B cell (primary cell): Measurements from ENCODE around the gene AUP1. TPM values are rescaled to one million over a fixed set of nuclear protein-coding genes. Genes with fewer than 3 reads are reported as not detected.

Experiments
- ATAC-seq: fragments of 200-7000 bp; cut with Tn5 transposase; one replicate; pipeline ENCODE4 v1.10.0; 2021; ENCODE audit warnings: low read depth, mild to moderate bottlenecking, moderate number of reproducible peaks, moderate library complexity
- CTCF ChIA-PET: fragments of 350-600 bp; sonication (Branson Sonifier 250); formaldehyde crosslinking; loops from one replicate; lab custom pipeline; 2021; ENCODE audit warnings: antibody characterized with exemption, inconsistent platforms; lab: Charles Lee
- POLR2A ChIA-PET: fragments of 350-600 bp; sonication (Branson Sonifier 250); formaldehyde crosslinking; loops from one replicate; lab custom pipeline; 2021; ENCODE audit warnings: antibody characterized with exemption; lab: Charles Lee
- DNase-seq: peaks from one replicate; pipeline ENCODE4 v3.0.0; 2013
- H2AFZ ChIP-seq: 2 replicates; pipeline ENCODE4 v1.6.1; 2012; ENCODE audit warnings: mild to moderate bottlenecking, low read depth, low read length; ENCODE audit not compliant: insufficient read depth, poor library complexity, severe bottlenecking
- H3K27ac ChIP-seq, 2 donors: 1 replicate in 1 of 2; 2 replicates in 1 of 2; pipeline ENCODE4 v1.5.1; 2012 to 2013; ENCODE audit warnings: low read length in 2 of 2, mild to moderate bottlenecking in 2 of 2, moderate library complexity in 1 of 2
- H3K27me3 ChIP-seq, 4 experiments: fragments of 200-600 bp in 1 of 4; sonication (generic) in 1 of 4; replicated peaks in 1 of 4; 1 replicate in 2 of 4; 2 replicates in 2 of 4; pipeline versions ENCODE4 v1.6.1 to v1.7.0; 2013 to 2016; ENCODE audit warnings: low read length in 3 of 4, mild to moderate bottlenecking in 2 of 4, mixed read lengths in 1 of 4, moderate library complexity in 1 of 4; ENCODE audit not compliant: insufficient read depth in 4 of 4, control insufficient read depth in 3 of 4; ENCODE audit errors: control extremely low read depth in 1 of 4
- H3K36me3 ChIP-seq, 2 experiments: replicated peaks in 1 of 2; 1 replicate in 1 of 2; 2 replicates in 1 of 2; pipeline versions ENCODE4 v1.6.1 to v1.7.1; 2013; ENCODE audit warnings: low read length in 1 of 2; ENCODE audit not compliant: insufficient read depth in 2 of 2, control insufficient read depth in 1 of 2; ENCODE audit errors: control extremely low read depth in 1 of 2, extremely low read depth in 1 of 2
- H3K4me1 ChIP-seq, 2 donors: fragments of 200-600 bp in 1 of 2; sonication (generic) in 1 of 2; 1 replicate in 1 of 2; 2 replicates in 1 of 2; pipeline versions ENCODE4 v1.5.1 to v1.6.1; 2013 to 2017; ENCODE audit warnings: low read length in 2 of 2; ENCODE audit not compliant: control insufficient read depth in 2 of 2, insufficient read depth in 2 of 2
- H3K4me2 ChIP-seq: replicated peaks from 2 replicates; pipeline ENCODE3; 2012; ENCODE audit warnings: mild to moderate bottlenecking, low read depth, low read length; ENCODE audit not compliant: poor library complexity, severe bottlenecking
- H3K4me3 ChIP-seq, 5 experiments: fragments of 200-600 bp in 1 of 5; sonication (generic) in 1 of 5; 1 replicate in 3 of 5; 2 replicates in 2 of 5; pipeline versions ENCODE4 v1.5.1 to v1.7.0; 2011 to 2016; ENCODE audit warnings: low read length in 4 of 5, mild to moderate bottlenecking in 4 of 5, low read depth in 2 of 5, control low read depth in 1 of 5, moderate library complexity in 1 of 5; ENCODE audit not compliant: insufficient read depth in 1 of 5; ENCODE audit errors: control extremely low read depth in 1 of 5, extremely low read depth in 1 of 5
- H3K79me2 ChIP-seq: fragments of 200-600 bp; sonication (generic); one replicate; pipeline ENCODE4 v1.6.0; 2016; ENCODE audit warnings: low read length; ENCODE audit not compliant: control insufficient read depth, insufficient read depth
- H3K9ac ChIP-seq: fragments of 200-600 bp; sonication (generic); 2 replicates; pipeline ENCODE4 v1.6.1; 2017; ENCODE audit warnings: mild to moderate bottlenecking, low read length, moderate library complexity
- H3K9me3 ChIP-seq, 3 donors: one replicate each; pipeline versions ENCODE4 v1.6.1 to v1.7.1; 2013; ENCODE audit warnings: low read length in 2 of 3; ENCODE audit not compliant: control insufficient read depth in 2 of 3, insufficient read depth in 1 of 3; ENCODE audit errors: control extremely low read depth in 1 of 3
- H4K20me1 ChIP-seq: 2 replicates; pipeline ENCODE4 v1.6.0; 2012; ENCODE audit warnings: mild to moderate bottlenecking, low read length; ENCODE audit not compliant: insufficient read depth, control insufficient read depth, poor library complexity, severe bottlenecking
- H3K27ac Mint-ChIP-seq: one replicate; pipeline ENCODE4 v1.8.0; 2021; ENCODE audit warnings: mixed read lengths
- H3K27me3 Mint-ChIP-seq: one replicate; pipeline ENCODE4 v1.8.0; 2021; ENCODE audit warnings: mixed read lengths
- H3K4me1 Mint-ChIP-seq: one replicate; pipeline ENCODE4 v1.8.0; 2021; ENCODE audit warnings: mixed read lengths
- H3K4me3 Mint-ChIP-seq: one replicate; pipeline ENCODE4 v1.8.0; 2021; ENCODE audit warnings: mixed read lengths
- H3K9me3 Mint-ChIP-seq: one replicate; pipeline ENCODE4 v1.8.0; 2022; ENCODE audit warnings: mixed read lengths; ENCODE audit not compliant: insufficient read depth
- CTCF ChIP-seq: fragments of 200-600 bp; IDR thresholded peaks from one replicate; pipeline ENCODE4 v1.8.0; 2022; ENCODE audit warnings: antibody characterized with exemption, mild to moderate bottlenecking
- EZH2 ChIP-seq: IDR thresholded peaks from 2 replicates; pipeline ENCODE4 v1.6.1; 2012; ENCODE audit warnings: borderline replicate concordance, low read depth, mild to moderate bottlenecking, moderate library complexity, low read length; ENCODE audit not compliant: insufficient read depth, poor library complexity, severe bottlenecking
- WGBS: methylation state at CpG from one replicate; pipeline ENCODE4 v1.1.5; 2013; ENCODE audit warnings: missing lambda C conversion rate; ENCODE audit not compliant: insufficient coverage; 5-methylcytosine and 5-hydroxymethylcytosine counted together
- intact Hi-C: fragments of 100-400 bp; cut with micrococcal nuclease; formaldehyde crosslinking; loops from one replicate; pipeline ENCODE4 v1.10.0; 2022
- polyA plus RNA-seq: library from polyadenylated mRNA; depleted of rRNA; stranded (reverse); fragments of >200 nt; gene quantifications from 2 replicates; pipeline ENCODE4 v1.2.3, GENCODE V29; 2012
- total RNA-seq, 2 donors: library from RNA; stranded (reverse); fragments of 120-200 nt in 1 of 2; gene quantifications; 1 replicate in 1 of 2; 2 replicates in 1 of 2; pipeline versions ENCODE4 v1.2.3 to v1.2.4, GENCODE V29; 2013 to 2022

AUP1 gene
- total and polyA plus RNA-seq, 2 donors (not counting 1 experiment from before 2014, with no cell fraction given): 201 to 525 TPM

GRCh38 chr2:74558284-74559230, 29.1 kb upstream of the AUP1 start:
- no peaks in the 10 kb centered on the region for H3K9me3 Mint-ChIP-seq
- Histone ChIP-seq H3K79me2 (peaks cover 11% of the 10 kb centered on the region), H3K9ac (no peak overlapping the region), H3K4me3 (no peak overlapping the region), H3K36me3 (peaks cover 0 to 15% of the 10 kb centered on the region in 2 experiments), H3K27me3 (no peaks in the 10 kb centered on the region), H3K9me3 (no peaks in the 10 kb centered on the region), H3K4me2 (no peak overlapping the region), H3K27ac (no peak overlapping the region), H4K20me1 (peaks cover 15% of the 10 kb centered on the region), H2AFZ (no peak overlapping the region), H3K4me1 (peaks cover 7 to 17% of the 10 kb centered on the region in 2 donors)
- CTCF ChIA-PET: interaction anchor here (0.7 to 1.5 kb wide), 4 partner anchors 9 to 29 kb away, joined by 3 read pairs; no protein-coding TSS in a partner anchor
- H3K27me3 Mint-ChIP-seq: no peaks in the 10 kb centered on the region
- ATAC-seq: no peak
- no peak overlapping the region for H3K4me3 Mint-ChIP-seq
- no peak for TF ChIP-seq EZH2
- TF ChIP-seq CTCF: no peak
- POLR2A ChIA-PET: no interaction called here
- intact Hi-C loops: loop anchor here (10.0 kb wide), 1 partner anchor 164 kb away; no protein-coding TSS in a partner anchor
- no peak overlapping the region for H3K27ac Mint-ChIP-seq
- WGBS: 82% methylated on average over 6 of the region's 7 CpGs
- no peak for DNase-seq
- peaks cover 11% of the 10 kb centered on the region for H3K4me1 Mint-ChIP-seq
